GM21367 (cell line): ENCODE measurements around the gene CDKN1C.

ENCODE experiments used
- ATAC-seq: cut with Tn5 transposase; IDR thresholded peaks from one replicate; pipeline ENCODE4 v1.9.1; 2021; ENCODE audit not compliant: unreplicated experiment

The CDKN1C gene

GRCh38 chr11:2848497-2848896 is 37.1 kb downstream of the CDKN1C start:
- no peak for ATAC-seq

GRCh38 chr11:2847561-2847960 is 38.0 kb downstream of the CDKN1C start:
- no peak for ATAC-seq

- no peak for ATAC-seq
Observed at GRCh38 chr11:2846470-2846869, 39.1 kb downstream of the CDKN1C start.

GRCh38 chr11:2846056-2846455 is 39.5 kb downstream of the CDKN1C start:
- ATAC-seq = no peak

GRCh38 chr11:2844996-2845395 is 40.6 kb downstream of the CDKN1C start:
- no peak for ATAC-seq

- no peak for ATAC-seq
Observed at GRCh38 chr11:2844116-2844842, 41.3 kb downstream of the CDKN1C start.

- no peak for ATAC-seq
Observed at GRCh38 chr11:2843551-2843950, 42.0 kb downstream of the CDKN1C start.

GRCh38 chr11:2842876-2843275 is 42.7 kb downstream of the CDKN1C start:
- ATAC-seq = no peak

- no peak for ATAC-seq
Observed at GRCh38 chr11:2841411-2842190, 44.0 kb downstream of the CDKN1C start.

GRCh38 chr11:2839395-2839943 is 46.1 kb downstream of the CDKN1C start:
- no peak for ATAC-seq

GRCh38 chr11:2838676-2839294 is 46.8 kb downstream of the CDKN1C start:
- ATAC-seq = no peak

- no peak for ATAC-seq
Observed at GRCh38 chr11:2838091-2838490, 47.5 kb downstream of the CDKN1C start.

- ATAC-seq = no peak
Observed at GRCh38 chr11:2837651-2838050, 47.9 kb downstream of the CDKN1C start.

GRCh38 chr11:2837096-2837601 is 48.4 kb downstream of the CDKN1C start:
- ATAC-seq = no peak

- no peak for ATAC-seq
Observed at GRCh38 chr11:2836315-2837095, 49.1 kb downstream of the CDKN1C start.

- ATAC-seq = no peak
Observed at GRCh38 chr11:2835751-2836150, 49.8 kb downstream of the CDKN1C start.

- no peak for ATAC-seq
Observed at GRCh38 chr11:2835296-2835695, 50.3 kb downstream of the CDKN1C start.

- ATAC-seq = no peak
Observed at GRCh38 chr11:2834503-2835273, 50.9 kb downstream of the CDKN1C start.

- no peak for ATAC-seq
Observed at GRCh38 chr11:2833716-2834502, 51.7 kb downstream of the CDKN1C start.
